22Rv1 (cell line): ENCODE measurements around the gene TDO2.

Source experiments
- CTCF ChIP-seq: fragments of 450-650 bp; IDR thresholded peaks from 2 replicates; pipeline ENCODE4 v1.5.1; 2017; ENCODE audit warnings: mild to moderate bottlenecking
- ZFX ChIP-seq: fragments of 450-650 bp; IDR thresholded peaks from 2 replicates; pipeline ENCODE4 v1.6.1; 2017; ENCODE audit warnings: antibody characterized with exemption, borderline replicate concordance

GRCh38 chr4:155889031-155889793, 14.3 kb upstream of the TDO2 start:
- TF ChIP-seq CTCF (no peak), ZFX (no peak)
